ENCODE measurements around the gene ADAMTSL2.

ADAMTSL2 gene

GRCh38 chr9:133536080-133536479 lies 1.6 kb downstream of the ADAMTSL2 start:
- no peak overlapping the region for H3K4me3 ChIP-seq (ENCODE audit: insufficient read depth, low read length, poor library complexity, severe bottlenecking)
- H3K9me3 ChIP-seq (ENCODE audit: insufficient read depth, low read length): no peaks in the 10 kb centered on the region
- no peak overlapping the region for H3K9ac ChIP-seq (ENCODE audit: low read length)
- no peaks in the 10 kb centered on the region for H3K36me3 ChIP-seq (ENCODE audit: low read length)
- H3K4me2 ChIP-seq (ENCODE audit: low read depth, low read length, poor library complexity, severe bottlenecking): no peak overlapping the region
- no peaks in the 10 kb centered on the region for H3K9me2 ChIP-seq (replicated peaks; ENCODE audit: insufficient read depth, low read length)
- H3K27ac ChIP-seq (ENCODE audit: low read depth, low read length): no peak overlapping the region
- no peak overlapping the region for H2AFZ ChIP-seq (ENCODE audit: low read depth, low read length, severe bottlenecking)
- H3K27me3 ChIP-seq (ENCODE audit: low read length): no peaks in the 10 kb centered on the region
- no peaks in the 10 kb centered on the region for H3F3A ChIP-seq (ENCODE audit: insufficient read depth)
- H4K20me1 ChIP-seq (ENCODE audit: low read depth, low read length): no peaks in the 10 kb centered on the region
- TF ChIP-seq, protein P1, sequence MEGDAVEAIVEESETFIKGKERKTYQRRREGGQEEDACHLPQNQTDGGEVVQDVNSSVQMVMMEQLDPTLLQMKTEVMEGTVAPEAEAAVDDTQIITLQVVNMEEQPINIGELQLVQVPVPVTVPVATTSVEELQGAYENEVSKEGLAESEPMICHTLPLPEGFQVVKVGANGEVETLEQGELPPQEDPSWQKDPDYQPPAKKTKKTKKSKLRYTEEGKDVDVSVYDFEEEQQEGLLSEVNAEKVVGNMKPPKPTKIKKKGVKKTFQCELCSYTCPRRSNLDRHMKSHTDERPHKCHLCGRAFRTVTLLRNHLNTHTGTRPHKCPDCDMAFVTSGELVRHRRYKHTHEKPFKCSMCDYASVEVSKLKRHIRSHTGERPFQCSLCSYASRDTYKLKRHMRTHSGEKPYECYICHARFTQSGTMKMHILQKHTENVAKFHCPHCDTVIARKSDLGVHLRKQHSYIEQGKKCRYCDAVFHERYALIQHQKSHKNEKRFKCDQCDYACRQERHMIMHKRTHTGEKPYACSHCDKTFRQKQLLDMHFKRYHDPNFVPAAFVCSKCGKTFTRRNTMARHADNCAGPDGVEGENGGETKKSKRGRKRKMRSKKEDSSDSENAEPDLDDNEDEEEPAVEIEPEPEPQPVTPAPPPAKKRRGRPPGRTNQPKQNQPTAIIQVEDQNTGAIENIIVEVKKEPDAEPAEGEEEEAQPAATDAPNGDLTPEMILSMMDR (IDR thresholded peaks at IDR 0.05; ENCODE audit: insufficient read depth, low read length, poor library complexity, severe bottlenecking): no peak
- no peak for TF ChIP-seq EZH2phosphoT487 (conservative IDR thresholded peaks at IDR 0.05; ENCODE audit: low read length)
- H3K79me2 ChIP-seq (ENCODE audit: insufficient read depth, low read length): no peaks in the 10 kb centered on the region

GRCh38 chr9:133536536-133536935 lies 2.0 kb downstream of the ADAMTSL2 start:
- no peaks in the 10 kb centered on the region for H3K79me2 ChIP-seq (ENCODE audit: insufficient read depth, low read length)
- no peak overlapping the region for H3K27ac ChIP-seq (ENCODE audit: low read depth, low read length)
- no peak for TF ChIP-seq EZH2phosphoT487 (conservative IDR thresholded peaks at IDR 0.05; ENCODE audit: low read length)
- TF ChIP-seq, protein P1 (IDR thresholded peaks at IDR 0.05; ENCODE audit: insufficient read depth, low read length, poor library complexity, severe bottlenecking): no peak
- H3K27me3 ChIP-seq (ENCODE audit: low read length): no peaks in the 10 kb centered on the region
- H3K4me3 ChIP-seq (ENCODE audit: insufficient read depth, low read length, poor library complexity, severe bottlenecking): no peak overlapping the region
- no peaks in the 10 kb centered on the region for H3K36me3 ChIP-seq (ENCODE audit: low read length)
- no peaks in the 10 kb centered on the region for H3K9me2 ChIP-seq (replicated peaks; ENCODE audit: insufficient read depth, low read length)
- H3K4me2 ChIP-seq (ENCODE audit: low read depth, low read length, poor library complexity, severe bottlenecking): no peak overlapping the region
- no peak overlapping the region for H2AFZ ChIP-seq (ENCODE audit: low read depth, low read length, severe bottlenecking)
- H3F3A ChIP-seq (ENCODE audit: insufficient read depth): no peaks in the 10 kb centered on the region
- H4K20me1 ChIP-seq (ENCODE audit: low read depth, low read length): no peaks in the 10 kb centered on the region
- H3K9ac ChIP-seq (ENCODE audit: low read length): no peak overlapping the region
- H3K9me3 ChIP-seq (ENCODE audit: insufficient read depth, low read length): no peaks in the 10 kb centered on the region

GRCh38 chr9:133537257-133537656 lies 2.8 kb downstream of the ADAMTSL2 start:
- TF ChIP-seq EZH2phosphoT487 (conservative IDR thresholded peaks at IDR 0.05; ENCODE audit: low read length): no peak
- TF ChIP-seq, protein P1 (IDR thresholded peaks at IDR 0.05; ENCODE audit: insufficient read depth, low read length, poor library complexity, severe bottlenecking): no peak
- Histone ChIP-seq H3K27ac (ENCODE audit: low read depth, low read length) (no peak overlapping the region), H3K79me2 (ENCODE audit: insufficient read depth, low read length) (no peaks in the 10 kb centered on the region), H3K9me2 (replicated peaks; ENCODE audit: insufficient read depth, low read length) (no peaks in the 10 kb centered on the region), H3K4me2 (ENCODE audit: low read depth, low read length, poor library complexity, severe bottlenecking) (no peak overlapping the region), H3K4me3 (ENCODE audit: insufficient read depth, low read length, poor library complexity, severe bottlenecking) (no peak overlapping the region), H3K36me3 (ENCODE audit: low read length) (no peaks in the 10 kb centered on the region), H3K27me3 (ENCODE audit: low read length) (no peaks in the 10 kb centered on the region), H4K20me1 (ENCODE audit: low read depth, low read length) (no peaks in the 10 kb centered on the region), H3K9me3 (ENCODE audit: insufficient read depth, low read length) (no peaks in the 10 kb centered on the region), H3K9ac (ENCODE audit: low read length) (no peak overlapping the region), H3F3A (ENCODE audit: insufficient read depth) (no peaks in the 10 kb centered on the region), H2AFZ (ENCODE audit: low read depth, low read length, severe bottlenecking) (no peak overlapping the region)
